Fibroblast of the aortic adventitia (primary cell): ENCODE measurements around the gene NOX4. TPM values are rescaled to one million over a fixed set of nuclear protein-coding genes. Genes with fewer than 3 reads are reported as not detected.
"Not testable (repeated sequence)": the region's sequence is repeated elsewhere in the genome, so short reads cannot be mapped to it uniquely, and the experiment has no call there.

Experiments
- DNase-seq: peaks from one replicate; pipeline ENCODE4 v3.0.0-alpha.2; 2010; ENCODE audit warnings: low read depth
- H3K4me3 ChIP-seq: 2 replicates; pipeline ENCODE4 v1.5.1; 2011; ENCODE audit warnings: low read depth, mild to moderate bottlenecking, control low read depth, low read length, moderate library complexity
- CTCF ChIP-seq: IDR thresholded peaks from 2 replicates; pipeline ENCODE4 v1.5.1; 2011; ENCODE audit warnings: mild to moderate bottlenecking, low read length, control low read depth, inconsistent platforms; ENCODE audit not compliant: insufficient read depth
- total RNA-seq: library from RNA; depleted of rRNA; stranded (reverse); fragments of >200 nt; gene quantifications from 2 replicates; pipeline ENCODE4 v1.2.3, GENCODE V29; 2012; ENCODE audit warnings: low replicate concordance

The NOX4 gene
- total RNA-seq, 1 donor, result 1.4 TPM

GRCh38 chr11:89381094-89381493 lies 110.1 kb downstream of the NOX4 start:
- peak; percentile 95 for DNase-seq
- TF ChIP-seq CTCF, result no peak
- no peak overlapping the region for H3K4me3 ChIP-seq

- peak; percentile 49 for DNase-seq
- H3K4me3 ChIP-seq, result not testable (repeated sequence)
These were observed 111.0 kb downstream of the NOX4 start for GRCh38 chr11:89379976-89380771.

GRCh38 chr11:89378986-89379385 lies 112.2 kb downstream of the NOX4 start:
- not testable (repeated sequence) for H3K4me3 ChIP-seq
- DNase-seq, result peak; percentile 5

- H3K4me3 ChIP-seq, DNase-seq: not testable (repeated sequence)
These were observed 121.8 kb downstream of the NOX4 start for GRCh38 chr11:89369356-89369755.

GRCh38 chr11:89364856-89365255 lies 126.3 kb downstream of the NOX4 start:
- DNase-seq, H3K4me3 ChIP-seq: not testable (repeated sequence)

GRCh38 chr11:89361734-89362133 lies 129.4 kb downstream of the NOX4 start:
- no peak for TF ChIP-seq CTCF
- no peak overlapping the region for H3K4me3 ChIP-seq
- DNase-seq, result no peak

- not testable (repeated sequence) for H3K4me3 ChIP-seq, DNase-seq
These were observed 132.0 kb downstream of the NOX4 start for GRCh38 chr11:89359208-89359607.

GRCh38 chr11:89358761-89359160 lies 132.4 kb downstream of the NOX4 start:
- no peak overlapping the region for H3K4me3 ChIP-seq
- no peak for DNase-seq
- TF ChIP-seq CTCF, result no peak

- no peak for DNase-seq
These were observed 135.5 kb downstream of the NOX4 start for GRCh38 chr11:89355646-89356045.

GRCh38 chr11:89354513-89354912 lies 136.7 kb downstream of the NOX4 start:
- DNase-seq, H3K4me3 ChIP-seq: not testable (repeated sequence)

More at GRCh38 chr11:89355646-89356045, 135.5 kb downstream of the NOX4 start:
- no peak overlapping the region for H3K4me3 ChIP-seq
- no peak for TF ChIP-seq CTCF
